Neuronal stem cell (in vitro differentiated cells): ENCODE data around the gene ATRN.

ENCODE experiments used
- DNase-seq: peaks from one replicate; pipeline ENCODE4 v3.0.0-alpha.2; 2013; ENCODE audit warnings: low spot score
- H2AFZ ChIP-seq: one replicate; pipeline ENCODE4 v1.6.1; 2013; ENCODE audit warnings: mild to moderate bottlenecking, low read length, inconsistent platforms
- H2AK5ac ChIP-seq: 2 replicates; pipeline ENCODE4 v1.6.1; 2013; ENCODE audit warnings: low read depth, mild to moderate bottlenecking, inconsistent platforms, low read length, moderate library complexity, mixed read lengths
- H2BK120ac ChIP-seq: 2 replicates; pipeline ENCODE4 v1.6.1; 2013; ENCODE audit warnings: low read depth, mild to moderate bottlenecking, inconsistent platforms, low read length, moderate library complexity, mixed read lengths
- H2BK12ac ChIP-seq: one replicate; pipeline ENCODE4 v1.6.1; 2013; ENCODE audit warnings: low read length, inconsistent platforms
- H2BK15ac ChIP-seq: 2 replicates; pipeline ENCODE4 v1.6.1; 2013; ENCODE audit warnings: mild to moderate bottlenecking, low read length, inconsistent platforms, mixed read lengths
- H2BK5ac ChIP-seq: one replicate; pipeline ENCODE4 v1.6.1; 2013; ENCODE audit warnings: inconsistent platforms, mild to moderate bottlenecking, low read length, moderate library complexity
- H3K14ac ChIP-seq: one replicate; pipeline ENCODE4 v1.6.1; 2013; ENCODE audit warnings: low read length, inconsistent platforms
- H3K18ac ChIP-seq: 2 replicates; pipeline ENCODE4 v1.6.1; 2013; ENCODE audit warnings: low read length, inconsistent platforms
- H3K23ac ChIP-seq: 2 replicates; pipeline ENCODE4 v1.6.1; 2013; ENCODE audit warnings: low read depth, mild to moderate bottlenecking, mixed read lengths, low read length, inconsistent platforms; ENCODE audit not compliant: poor library complexity
- H3K27ac ChIP-seq: replicated peaks from 3 replicates; pipeline ENCODE4 v1.5.1; 2013; ENCODE audit warnings: low read length, inconsistent platforms
- H3K27me3 ChIP-seq, 3 experiments: 2 replicates each; pipeline ENCODE4 v1.6.1; 2013; ENCODE audit warnings: low read length in 3 of 3, mild to moderate bottlenecking in 2 of 3, inconsistent platforms in 1 of 3, low read depth in 1 of 3, mixed read lengths in 1 of 3, moderate library complexity in 1 of 3; ENCODE audit not compliant: control insufficient read depth in 3 of 3, insufficient read depth in 3 of 3
- H3K36me3 ChIP-seq, 2 donors: replicated peaks in 1 of 2; 2 replicates each; pipeline ENCODE4 v1.6.1; 2013; ENCODE audit warnings: low read length in 2 of 2; ENCODE audit not compliant: control insufficient read depth in 2 of 2, insufficient read depth in 2 of 2
- H3K4ac ChIP-seq: 2 replicates; pipeline ENCODE4 v1.6.1; 2013; ENCODE audit warnings: inconsistent platforms, mild to moderate bottlenecking, low read length, moderate library complexity
- H3K4me1 ChIP-seq, 2 donors: 1 replicate in 1 of 2; 2 replicates in 1 of 2; pipeline ENCODE4 v1.6.1; 2013; ENCODE audit warnings: low read length in 2 of 2, low read depth in 1 of 2; ENCODE audit not compliant: control insufficient read depth in 2 of 2, insufficient read depth in 1 of 2
- H3K4me2 ChIP-seq: one replicate; pipeline ENCODE4 v1.6.1; 2013; ENCODE audit warnings: mild to moderate bottlenecking, low read length, inconsistent platforms; ENCODE audit not compliant: insufficient read depth, poor library complexity, severe bottlenecking
- H3K4me3 ChIP-seq, 2 donors: 2 replicates each; pipeline ENCODE4 v1.5.1; 2013; ENCODE audit warnings: low read length in 2 of 2, mild to moderate bottlenecking in 2 of 2, inconsistent platforms in 1 of 2, moderate library complexity in 1 of 2
- H3K79me1 ChIP-seq: one replicate; pipeline ENCODE4 v1.6.1; 2013; ENCODE audit warnings: low read depth, mild to moderate bottlenecking, inconsistent platforms, low read length, moderate library complexity
- H3K9ac ChIP-seq: one replicate; pipeline ENCODE4 v1.6.1; 2013; ENCODE audit warnings: mild to moderate bottlenecking, low read depth, low read length, inconsistent platforms; ENCODE audit not compliant: poor library complexity
- H3K9me3 ChIP-seq, 2 donors: replicated peaks in 1 of 2; 2 replicates each; pipeline versions ENCODE3 to v1.6.1; 2013; ENCODE audit warnings: low read length in 2 of 2, mild to moderate bottlenecking in 2 of 2, inconsistent platforms in 1 of 2, low read depth in 1 of 2, mixed read lengths in 1 of 2, moderate library complexity in 1 of 2; ENCODE audit not compliant: control insufficient read depth in 2 of 2, insufficient read depth in 1 of 2
- H4K8ac ChIP-seq: one replicate; pipeline ENCODE4 v1.6.1; 2013; ENCODE audit warnings: low read depth, mild to moderate bottlenecking, inconsistent platforms, low read length, moderate library complexity
- H4K91ac ChIP-seq: one replicate; pipeline ENCODE4 v1.6.1; 2013; ENCODE audit warnings: low read length, low read depth, mild to moderate bottlenecking, inconsistent platforms; ENCODE audit not compliant: poor library complexity
- WGBS, 2 donors: extraction: QIAGEN DNeasy Blood & Tissue Kit; methylation state at CpG; one replicate each; pipeline ENCODE4 v1.1.7; 2013; ENCODE audit warnings: missing lambda C conversion rate in 2 of 2, mixed read lengths in 1 of 2; ENCODE audit not compliant: insufficient read length in 2 of 2, insufficient replicate concordance in 1 of 2; ENCODE audit errors: extremely low coverage in 2 of 2; 5-methylcytosine and 5-hydroxymethylcytosine counted together

Gene ATRN

GRCh38 chr20:3539311-3540107 lies 68.7 kb downstream of the ATRN start:
- Histone ChIP-seq H3K4me3 (no peak overlapping the region), H3K23ac (no peak overlapping the region), H3K79me1 (no peaks in the 10 kb centered on the region), H3K14ac (no peak overlapping the region), H3K27me3 (no peaks in the 10 kb centered on the region), H3K4ac (no peak overlapping the region), H3K27ac (no peak overlapping the region), H3K4me2 (no peak overlapping the region), H2BK5ac (no peak overlapping the region), H3K4me1 (no peaks in the 10 kb centered on the region), H3K9ac (no peak overlapping the region), H3K18ac (no peak overlapping the region), H4K8ac (no peak overlapping the region), H2AFZ (no peak overlapping the region), H3K9me3 (peaks cover 0 to 5% of the 10 kb centered on the region in 2 donors), H2BK12ac (no peak overlapping the region), H2BK15ac (no peak overlapping the region), H2BK120ac (no peak overlapping the region), H3K36me3 (peaks cover 0 to 3% of the 10 kb centered on the region in 2 donors), H2AK5ac (no peak overlapping the region), H4K91ac (no peak overlapping the region)
- DNase-seq, result no peak
- WGBS, 2 donors, result 100% methylated on average over 1 of the region's 3 CpGs; no CpG with 5 or more reads in 1 of the 2 donors

GRCh38 chr20:3541887-3542721 lies 71.3 kb downstream of the ATRN start:
- Histone ChIP-seq H4K8ac (no peak overlapping the region), H2AFZ (no peak overlapping the region)

GRCh38 chr20:3543901-3544507 lies 73.2 kb downstream of the ATRN start:
- no CpG with 5 or more reads among the region's 6 CpGs for WGBS, 2 donors
- Histone ChIP-seq H3K18ac (no peak overlapping the region), H2BK120ac (no peak overlapping the region), H2BK12ac (no peak overlapping the region), H2BK15ac (no peak overlapping the region), H3K23ac (no peak overlapping the region), H3K4me3 (no peak overlapping the region), H3K14ac (no peak overlapping the region), H3K27ac (no peak overlapping the region), H2BK5ac (no peak overlapping the region), H3K4me2 (no peak overlapping the region), H2AK5ac (no peak overlapping the region), H3K4ac (no peak overlapping the region), H4K8ac (no peak overlapping the region), H3K36me3 (peaks cover 2 to 13% of the 10 kb centered on the region in 2 donors), H3K27me3 (no peaks in the 10 kb centered on the region), H3K79me1 (no peaks in the 10 kb centered on the region), H3K9me3 (no peaks in the 10 kb centered on the region), H2AFZ (no peak overlapping the region), H3K9ac (no peak overlapping the region), H4K91ac (no peak overlapping the region), H3K4me1 (no peaks in the 10 kb centered on the region)
- no peak for DNase-seq

More at GRCh38 chr20:3541887-3542721, 71.3 kb downstream of the ATRN start:
- Histone ChIP-seq H2AK5ac (no peak overlapping the region), H3K4me2 (no peak overlapping the region), H3K4me3 (no peak overlapping the region), H3K18ac (no peak overlapping the region), H3K4me1 (no peaks in the 10 kb centered on the region), H3K36me3 (peaks cover 2 to 6% of the 10 kb centered on the region in 2 donors), H3K79me1 (no peaks in the 10 kb centered on the region), H3K9me3 (peaks cover 0 to under 1% of the 10 kb centered on the region in 2 donors), H4K91ac (no peak overlapping the region), H3K9ac (no peak overlapping the region), H2BK120ac (no peak overlapping the region), H3K27me3 (no peaks in the 10 kb centered on the region), H2BK5ac (no peak overlapping the region), H3K27ac (no peak overlapping the region), H2BK12ac (no peak overlapping the region), H2BK15ac (no peak overlapping the region), H3K23ac (no peak overlapping the region), H3K14ac (no peak overlapping the region), H3K4ac (no peak overlapping the region)
- no peak for DNase-seq
- no CpG with 5 or more reads among the region's 5 CpGs for WGBS, 2 donors
